HCT116 (cell line): ENCODE measurements around the gene FRMD4A.

Experiments used
- ATF3 ChIP-seq: IDR thresholded peaks from 2 replicates; pipeline ENCODE4 v1.6.1; 2012
- CBX3 ChIP-seq: IDR thresholded peaks from 2 replicates; pipeline ENCODE4 v1.6.1; 2012; ENCODE audit warnings: low read depth
- CTCF ChIP-seq, 3 experiments: fragments of 200-600 bp in 1 of 3; sonication (generic) in 1 of 3; IDR thresholded peaks in 2 of 3; conservative IDR thresholded peaks in 1 of 3; 2 replicates each; pipeline ENCODE4 v1.5.1; 2012 to 2017; ENCODE audit warnings: low read depth in 2 of 3, low read length in 2 of 3, antibody characterized with exemption in 1 of 3, borderline replicate concordance in 1 of 3, control low read depth in 1 of 3, mild to moderate bottlenecking in 1 of 3, mixed read lengths in 1 of 3, mixed run types in 1 of 3, moderate library complexity in 1 of 3; ENCODE audit not compliant: insufficient read depth in 1 of 3
- EGR1 ChIP-seq: IDR thresholded peaks from 2 replicates; pipeline ENCODE4 v1.6.1; 2012; ENCODE audit warnings: low read depth
- JUND ChIP-seq: IDR thresholded peaks from 2 replicates; pipeline ENCODE4 v1.6.1; 2012
- MAX ChIP-seq: IDR thresholded peaks from 2 replicates; pipeline ENCODE4 v1.6.1; 2012
- POLR2A ChIP-seq: IDR thresholded peaks from 2 replicates; pipeline ENCODE4 v1.7.0; 2011; ENCODE audit warnings: borderline replicate concordance; ENCODE audit not compliant: insufficient read depth, insufficient read length; ENCODE audit errors: extremely low read depth
- POLR2AphosphoS5 ChIP-seq: IDR thresholded peaks from 2 replicates; pipeline ENCODE4 v1.6.1; 2011; ENCODE audit warnings: mild to moderate bottlenecking, low read depth, low read length, moderate library complexity
- RAD21 ChIP-seq: IDR thresholded peaks from 2 replicates; pipeline ENCODE4 v1.6.1; 2012; ENCODE audit warnings: low read depth, mild to moderate bottlenecking
- SP1 ChIP-seq: IDR thresholded peaks from 2 replicates; pipeline ENCODE4 v1.6.1; 2012; ENCODE audit warnings: low read depth
- TCF7L2 ChIP-seq: IDR thresholded peaks from 2 replicates; pipeline ENCODE4 v1.7.0; 2011; ENCODE audit warnings: borderline replicate concordance, inconsistent platforms; ENCODE audit not compliant: insufficient read depth, insufficient read length; ENCODE audit errors: extremely low read depth
- ZNF274 ChIP-seq: fragments of 200-500 bp; sonication (Bioruptor generic); IDR thresholded peaks from 2 replicates; pipeline ENCODE4 v1.6.1; 2014; ENCODE audit warnings: mild to moderate bottlenecking, low read depth, low read length, inconsistent platforms

GRCh38 chr10:14146501-14146900, 184.2 kb downstream of the FRMD4A start:
- no peak for TF ChIP-seq CTCF (IDR thresholded peaks at IDR 0.05 in 2 of 3, conservative IDR thresholded peaks at IDR 0.05 in 1 of 3; ENCODE audit: borderline replicate concordance in 1 of 3, insufficient read depth in 1 of 3, low read depth in 2 of 3, low read length in 2 of 3)
- TF ChIP-seq ATF3: no peak
- no peak for TF ChIP-seq JUND
- no peak for TF ChIP-seq RAD21
- TF ChIP-seq ZNF274: no peak
- TF ChIP-seq POLR2A: no peak
- no peak for TF ChIP-seq POLR2AphosphoS5
- no peak for TF ChIP-seq TCF7L2
- TF ChIP-seq SP1: no peak
- TF ChIP-seq EGR1: no peak
- no peak for TF ChIP-seq MAX
- TF ChIP-seq CBX3: no peak
